NCI-H1694 treated with DMSO at 0.1 percent for 48 hours (cell line): ENCODE results near the gene SLC7A6OS.

Source experiments
- DNase-seq: peaks from one replicate; lab custom pipeline; 2025; lab: John Stamatoyannopoulos, UW

SLC7A6OS gene

DNA sequence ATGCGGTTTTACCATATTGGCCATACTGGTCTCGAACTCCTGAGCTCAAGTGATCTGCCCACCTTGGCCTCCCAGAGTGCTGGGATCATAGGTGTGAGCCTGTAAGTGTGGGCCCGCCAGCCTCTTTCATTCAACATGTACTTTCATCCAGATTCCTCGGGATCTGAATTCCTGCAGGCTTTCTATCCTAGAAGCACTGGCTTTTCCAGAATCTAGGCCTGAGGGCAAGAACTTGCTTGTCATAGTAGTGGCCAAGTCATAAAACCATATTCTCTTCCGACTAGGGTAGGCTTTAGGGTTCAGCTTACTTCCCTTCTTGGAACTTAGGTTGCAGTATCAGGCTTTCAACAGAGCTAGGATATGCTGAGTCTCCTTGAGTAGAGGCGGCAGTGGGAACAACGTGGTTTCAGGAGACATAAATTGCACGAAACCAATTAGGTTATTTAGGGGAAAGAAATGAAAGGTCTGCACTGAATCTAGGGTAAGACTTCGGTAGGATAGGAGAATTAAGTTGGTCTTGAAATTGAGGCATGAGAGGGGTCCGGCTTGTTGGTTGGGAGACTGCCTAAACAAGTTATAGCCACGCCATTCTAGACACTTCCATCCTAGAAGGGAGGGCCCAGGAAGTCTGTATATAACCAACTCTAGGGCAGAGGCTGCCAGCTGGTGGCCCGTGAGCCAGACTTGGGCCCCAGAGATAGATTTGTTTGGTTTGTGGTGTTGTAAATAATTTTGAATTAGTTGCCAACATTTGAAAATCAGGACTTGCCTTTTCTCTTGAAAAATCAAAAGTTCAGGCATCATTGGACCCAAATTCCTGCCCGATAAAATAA is 30.8 kb downstream of the SLC7A6OS start:
- DNase-seq: no peak

DNA sequence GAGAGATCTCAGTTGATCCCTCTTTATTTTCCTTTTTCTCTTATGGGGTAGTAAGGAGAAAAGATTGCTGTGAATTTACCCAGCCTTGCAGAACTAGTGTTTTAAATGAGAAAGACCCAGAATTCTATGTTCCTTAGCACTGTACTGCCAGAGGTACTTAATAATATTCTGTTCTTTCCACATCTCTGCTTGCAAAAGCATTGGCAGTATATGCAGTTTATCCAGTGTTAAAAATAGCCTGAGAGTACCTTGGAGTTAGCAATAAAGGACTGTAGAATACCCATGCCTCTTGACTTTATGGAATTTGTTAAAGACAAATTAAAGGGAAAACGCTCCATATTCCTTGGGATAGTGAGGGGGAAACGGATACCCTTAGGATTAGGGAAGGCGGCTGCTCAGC is 34.5 kb downstream of the SLC7A6OS start:
- no peak for DNase-seq

DNA sequence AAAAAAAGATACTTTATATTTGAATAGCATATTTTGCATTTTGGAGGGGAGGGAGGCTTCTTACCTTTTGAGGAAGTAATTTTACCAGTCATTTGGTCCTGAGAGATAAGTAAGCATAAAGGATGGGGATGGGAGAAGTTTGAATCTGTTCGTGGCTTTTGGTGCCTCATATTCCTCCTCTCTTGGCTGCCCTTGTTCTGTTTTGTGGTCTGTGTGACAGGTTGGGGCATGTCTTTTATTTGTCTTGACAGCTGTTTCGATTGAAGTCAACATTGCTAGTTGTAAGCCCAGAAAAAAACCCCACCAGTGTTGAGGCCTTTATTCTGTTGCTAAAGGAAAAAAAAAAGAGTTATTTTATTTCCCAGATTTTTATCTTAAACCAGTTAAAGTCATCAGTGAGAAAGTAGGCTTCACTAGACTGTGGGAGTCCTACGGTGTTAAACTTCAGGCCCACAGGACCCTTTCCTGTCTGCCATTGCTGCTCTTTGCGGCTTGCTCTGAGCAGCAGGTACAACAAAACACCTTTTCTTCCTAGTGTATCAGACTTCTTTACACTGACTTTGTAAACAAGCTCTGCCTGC is 35.0 kb downstream of the SLC7A6OS start:
- DNase-seq: peak; percentile 82

DNA sequence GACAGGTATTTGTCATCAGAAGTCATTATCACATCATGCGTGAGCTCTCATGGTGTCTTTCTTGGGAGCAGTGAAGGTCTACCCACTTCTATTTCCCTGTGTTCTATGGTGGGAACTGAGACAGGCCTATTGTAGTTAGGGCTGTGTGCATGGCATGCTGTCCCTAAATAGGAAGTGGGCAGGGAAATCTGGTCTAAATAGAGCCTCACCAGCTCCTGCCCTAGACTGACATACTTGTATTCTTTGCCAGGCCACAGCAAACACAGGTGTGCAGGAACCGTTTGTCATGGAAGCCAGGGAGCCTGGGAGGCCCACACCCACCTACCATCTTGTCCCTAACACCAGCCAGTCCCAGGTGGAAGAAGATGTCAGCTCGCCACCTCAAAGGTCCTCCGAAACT is 36.3 kb downstream of the SLC7A6OS start:
- no peak for DNase-seq

DNA sequence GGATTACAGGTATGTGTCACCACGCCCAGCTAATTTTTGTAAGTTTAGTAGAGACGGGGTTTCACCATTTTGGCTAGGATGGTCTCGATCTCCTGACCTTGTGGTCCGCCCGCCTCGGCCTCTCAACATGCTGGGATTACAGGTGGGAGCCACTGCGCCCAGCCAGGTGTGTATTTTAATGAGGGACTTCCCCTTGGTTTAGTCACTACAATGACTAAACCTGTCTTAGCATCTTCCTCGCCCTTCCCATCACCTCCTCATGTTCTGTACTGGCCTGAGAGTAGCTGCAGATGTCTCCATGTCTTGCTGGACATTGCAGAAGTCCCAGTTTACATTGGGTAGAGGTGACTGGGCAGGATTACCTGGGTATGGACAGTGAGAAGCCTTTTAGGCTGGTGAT is 36.9 kb downstream of the SLC7A6OS start:
- no peak for DNase-seq

DNA sequence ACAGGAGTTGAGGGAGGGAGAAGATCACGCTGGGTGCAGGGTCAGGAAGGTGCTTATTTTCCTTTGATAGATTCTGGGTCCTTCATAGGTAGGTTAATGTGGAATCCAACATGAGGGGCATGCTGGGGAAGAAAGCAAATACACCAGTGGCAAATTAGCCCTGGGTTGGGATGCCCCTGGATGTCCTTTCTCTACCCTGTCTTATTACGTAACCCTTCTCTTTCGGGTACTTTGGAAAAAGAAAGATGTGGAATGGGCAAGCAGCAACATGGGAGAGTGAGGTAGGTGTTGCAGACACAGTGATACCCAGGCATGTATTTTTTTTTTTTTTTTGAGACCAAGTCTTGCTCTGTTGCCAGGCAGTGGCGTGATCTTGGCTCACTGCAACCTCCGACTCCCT is 37.3 kb downstream of the SLC7A6OS start:
- no peak for DNase-seq

DNA sequence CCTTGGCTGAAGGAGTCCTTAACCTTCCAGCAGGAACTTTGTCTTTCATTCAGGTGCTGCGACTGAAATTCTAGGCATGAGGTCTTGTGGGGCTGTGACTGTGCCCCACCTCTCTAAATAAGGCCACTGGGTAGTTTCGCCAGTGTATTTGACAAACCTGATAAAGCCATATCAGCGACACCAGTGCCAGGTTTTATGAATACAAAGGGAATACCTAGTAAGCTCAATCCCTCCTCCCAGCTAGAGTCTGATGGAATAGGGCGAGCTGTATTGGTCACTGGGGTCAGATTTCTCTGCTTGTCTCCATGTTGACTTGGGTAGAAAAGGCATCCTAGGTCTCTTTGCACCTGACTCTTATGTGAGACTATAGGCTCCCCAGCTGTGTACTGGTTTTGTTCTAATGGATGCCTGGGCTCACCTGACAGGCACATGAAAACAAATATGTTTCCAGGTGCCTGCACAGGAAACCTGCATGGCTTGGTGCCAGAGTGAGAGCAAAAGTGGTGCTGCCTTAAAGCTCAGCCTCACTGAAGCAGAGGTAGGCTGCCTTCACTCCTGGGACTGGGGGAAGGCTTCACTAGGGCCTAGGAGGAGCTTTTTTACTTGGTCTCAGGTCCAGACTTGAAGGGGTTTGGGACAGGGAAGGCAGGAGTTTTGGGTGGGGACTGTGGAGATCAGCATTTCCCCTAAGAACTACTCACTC is 38.1 kb downstream of the SLC7A6OS start:
- no peak for DNase-seq

DNA sequence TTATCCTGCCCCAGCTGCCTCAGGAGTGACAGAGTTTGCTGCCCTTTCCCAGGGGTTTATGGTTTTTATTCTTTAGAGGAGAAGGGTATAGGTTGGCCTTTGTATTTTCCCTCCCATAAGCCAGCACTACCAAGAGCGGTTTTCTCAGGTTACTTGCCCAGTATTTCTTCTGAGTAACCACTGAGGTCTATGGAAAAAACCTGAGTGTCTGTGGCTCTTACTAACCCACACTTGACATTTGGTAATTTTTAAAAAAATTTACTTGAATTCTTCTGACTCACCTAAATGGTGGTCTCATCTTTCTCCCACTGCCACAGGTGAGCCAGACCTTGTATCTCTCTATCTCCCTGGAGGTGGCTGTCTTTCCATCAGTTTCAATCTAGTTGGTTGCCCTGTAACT is 40.4 kb downstream of the SLC7A6OS start:
- DNase-seq: no peak

DNA sequence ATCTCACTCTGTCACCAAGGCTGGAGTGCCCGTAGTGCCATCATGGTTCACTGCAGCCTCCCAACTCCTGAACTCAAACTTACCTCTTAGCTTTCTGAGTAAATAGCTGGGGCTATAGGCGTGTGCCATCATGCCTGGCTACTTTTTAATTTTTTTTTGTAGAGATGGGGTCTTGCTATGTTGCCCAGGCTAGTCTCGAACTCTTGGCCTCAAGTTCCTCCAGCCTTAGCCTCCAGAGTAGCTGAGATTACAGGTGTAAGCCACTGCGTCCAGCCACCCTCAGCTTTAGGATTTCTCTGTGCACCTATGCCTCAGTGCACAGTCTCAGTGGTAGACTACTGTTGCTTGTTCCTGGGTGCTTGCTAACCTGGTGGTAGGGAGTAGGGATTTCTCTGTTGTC is 41.0 kb downstream of the SLC7A6OS start:
- DNase-seq: no peak

DNA sequence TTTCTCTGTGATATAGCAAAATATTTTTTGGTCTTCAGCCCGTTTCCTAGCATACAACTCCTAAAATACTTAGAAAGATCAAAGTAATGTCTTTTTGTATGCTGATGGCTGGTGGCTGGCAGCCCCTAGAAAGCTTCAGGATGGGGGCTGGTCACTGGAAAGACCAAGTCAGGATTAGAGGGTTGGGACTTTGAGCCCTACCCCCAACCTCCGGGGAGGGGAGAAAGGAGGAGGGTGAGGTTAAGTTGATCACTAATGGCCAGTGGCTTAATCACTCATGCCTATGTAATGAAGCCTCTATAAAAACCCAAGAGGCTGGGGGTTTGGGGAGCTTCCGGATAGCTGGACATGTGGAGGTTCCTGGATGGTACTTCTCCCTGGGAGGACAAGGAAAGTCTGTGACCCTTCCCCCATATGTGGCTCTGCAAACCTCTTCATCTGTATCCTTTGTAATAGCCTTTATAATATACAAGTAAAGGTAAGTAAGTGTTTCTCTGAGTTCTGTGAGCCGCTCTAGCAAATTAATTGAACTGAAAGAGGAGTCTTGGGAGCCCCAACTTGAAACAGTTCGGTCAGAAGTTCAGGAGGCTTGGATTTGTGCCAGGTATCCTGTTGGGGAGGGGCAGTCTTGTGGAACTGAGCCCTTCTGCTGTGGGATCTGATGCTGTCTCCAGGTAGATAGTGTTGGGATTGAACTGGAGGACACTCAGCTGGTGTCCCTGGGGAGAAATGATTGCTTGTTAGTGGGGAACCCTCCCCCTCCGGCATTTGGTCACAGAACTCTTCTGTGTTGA is 42.9 kb downstream of the SLC7A6OS start:
- DNase-seq: no peak

DNA sequence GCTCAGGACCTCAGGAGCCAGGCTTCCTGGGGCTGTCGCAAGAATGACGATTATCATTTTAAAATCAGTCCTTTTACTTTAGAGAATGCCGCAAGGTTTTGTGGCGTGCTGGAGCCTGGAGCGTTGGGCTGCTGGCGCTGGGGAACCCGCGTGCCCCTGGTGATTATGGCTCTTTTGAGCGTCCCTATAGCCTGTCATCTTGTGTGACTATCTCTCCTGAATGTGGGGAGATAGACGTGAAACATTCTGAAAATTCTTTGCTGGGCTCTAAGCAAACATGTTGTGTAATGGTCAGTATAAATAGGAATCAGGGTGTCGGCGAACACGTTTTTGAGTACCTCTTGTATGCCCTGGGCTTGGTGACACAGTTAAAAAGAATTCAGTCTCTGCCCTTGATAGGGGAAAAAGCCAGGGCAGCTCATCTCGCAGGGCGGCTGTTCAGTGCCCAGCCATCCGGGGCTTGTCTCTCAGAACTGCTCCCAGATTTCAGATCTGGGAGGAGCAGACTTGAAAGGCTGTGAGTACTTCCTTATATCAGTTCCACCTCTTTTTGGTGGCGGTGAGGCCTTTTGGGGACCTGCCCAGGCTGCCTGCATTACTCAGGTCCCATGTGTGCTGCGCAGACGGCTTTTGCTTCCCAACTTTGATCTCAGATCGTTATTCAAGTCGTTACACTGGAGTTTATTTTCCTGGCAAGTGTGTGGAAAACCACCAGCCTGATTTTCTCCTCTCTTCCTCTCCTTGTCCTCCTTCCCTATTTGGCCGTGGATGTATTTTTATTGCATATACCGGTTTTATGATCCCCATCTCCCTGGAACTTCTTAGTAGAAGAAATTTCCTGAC is 45.4 kb downstream of the SLC7A6OS start:
- DNase-seq: no peak

DNA sequence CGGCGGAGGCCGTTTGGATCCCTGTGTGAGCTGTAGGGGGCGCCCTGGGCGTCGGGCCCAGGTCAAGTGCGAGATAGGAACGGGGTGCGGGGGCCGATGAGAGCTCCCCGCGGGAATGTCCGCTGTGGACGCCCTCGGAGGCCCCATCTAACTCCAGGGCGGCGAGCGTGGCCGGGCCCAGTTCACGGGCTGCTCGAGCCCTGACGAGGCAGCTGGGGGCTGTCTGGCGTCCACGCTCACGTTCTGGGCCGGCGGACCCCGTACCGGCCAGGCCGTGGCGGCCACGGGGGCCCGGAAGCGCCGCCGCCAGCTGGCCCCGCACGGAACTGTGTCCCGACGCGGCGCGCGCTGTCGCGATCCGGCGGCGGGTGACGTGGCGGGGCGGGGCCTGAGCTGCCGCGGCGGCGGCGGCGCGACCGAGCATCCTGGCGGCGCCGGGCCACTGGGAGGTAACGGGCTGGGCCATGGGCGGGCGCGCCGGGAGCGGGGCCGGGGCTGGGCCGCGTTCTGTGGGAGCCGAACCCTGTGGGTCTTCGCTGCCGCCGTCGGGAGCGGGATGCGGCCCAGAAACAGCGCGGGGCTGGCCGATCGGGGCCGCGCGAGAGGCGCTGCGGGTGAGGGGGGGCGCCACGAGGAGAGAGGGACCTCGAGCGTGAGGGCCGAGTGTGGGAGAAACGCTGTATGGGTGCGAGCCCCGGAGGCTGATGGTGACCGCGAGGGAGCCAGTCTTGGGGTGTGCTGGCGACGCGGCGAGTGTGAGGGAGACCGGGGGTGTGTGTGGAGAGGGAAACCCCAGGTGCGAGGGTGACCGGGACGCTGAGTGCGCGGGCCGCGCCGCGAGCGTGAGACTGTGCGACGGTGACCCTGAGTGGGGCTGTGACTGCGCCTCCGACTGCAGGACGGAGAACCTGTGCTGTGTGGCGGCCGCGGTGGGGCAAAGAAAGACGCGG is 46.3 kb downstream of the SLC7A6OS start, which contains the start of gene SLC7A6:
SLC7A6 (plus strand) TSS at position 399 of the 950 bp plus-strand sequence. CDS start 10,201 bp downstream, outside the sequence.
- peak; percentile 13 for DNase-seq

DNA sequence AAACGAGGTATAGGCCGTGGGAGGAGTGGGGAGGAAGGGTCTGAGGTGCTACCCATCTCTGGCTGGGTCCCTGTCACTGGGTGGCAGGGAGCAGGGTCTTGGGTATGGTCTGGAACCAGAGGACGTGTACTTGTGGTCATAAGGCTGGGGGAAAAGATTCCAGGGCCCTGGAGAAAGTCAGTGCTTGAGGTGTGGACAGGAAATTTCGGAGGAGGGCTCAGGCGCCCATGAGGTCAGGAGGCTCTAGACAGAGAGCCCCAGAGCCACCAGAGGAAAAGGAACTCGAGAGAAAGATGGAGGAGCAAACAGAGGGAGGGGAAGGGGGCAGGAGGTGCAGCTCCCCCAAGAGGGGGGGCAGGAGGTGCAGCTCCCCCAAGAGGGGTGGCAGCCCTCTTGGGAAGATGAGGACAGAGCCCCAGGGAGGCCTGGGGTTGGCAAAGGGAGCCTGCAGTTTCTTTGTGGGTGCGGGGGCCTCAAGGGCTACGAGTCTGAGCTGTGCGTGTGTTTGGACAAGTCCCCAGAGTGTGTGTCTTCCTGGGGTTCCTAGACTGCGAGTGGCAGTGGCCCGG is 47.1 kb downstream of the SLC7A6OS start:
- no peak for DNase-seq

DNA sequence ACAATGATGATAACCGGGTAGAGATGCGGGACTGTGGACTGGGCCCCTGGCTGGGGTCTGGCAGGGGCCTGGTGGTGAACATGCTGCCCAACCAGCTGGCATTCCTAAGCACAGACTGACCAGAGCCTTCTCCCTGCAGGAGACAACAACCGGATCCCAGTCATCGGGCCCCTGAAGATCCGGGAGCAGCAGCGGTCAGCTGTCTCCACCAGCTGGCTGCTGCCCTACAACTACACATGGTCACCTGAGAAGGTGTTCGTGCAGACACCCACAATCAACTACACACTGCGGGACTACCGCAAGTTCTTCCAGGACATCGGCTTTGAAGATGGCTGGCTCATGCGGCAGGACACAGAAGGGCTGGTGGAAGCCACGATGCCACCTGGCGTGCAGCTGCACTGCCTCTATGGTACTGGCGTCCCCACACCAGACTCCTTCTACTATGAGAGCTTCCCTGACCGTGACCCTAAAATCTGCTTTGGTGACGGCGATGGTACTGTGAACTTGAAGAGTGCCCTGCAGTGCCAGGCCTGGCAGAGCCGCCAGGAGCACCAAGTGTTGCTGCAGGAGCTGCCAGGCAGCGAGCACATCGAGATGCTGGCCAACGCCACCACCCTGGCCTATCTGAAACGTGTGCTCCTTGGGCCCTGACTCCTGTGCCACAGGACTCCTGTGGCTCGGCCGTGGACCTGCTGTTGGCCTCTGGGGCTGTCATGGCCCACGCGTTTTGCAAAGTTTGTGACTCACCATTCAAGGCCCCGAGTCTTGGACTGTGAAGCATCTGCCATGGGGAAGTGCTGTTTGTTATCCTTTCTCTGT is 51.5 kb downstream of the SLC7A6OS start:
- no peak for DNase-seq

DNA sequence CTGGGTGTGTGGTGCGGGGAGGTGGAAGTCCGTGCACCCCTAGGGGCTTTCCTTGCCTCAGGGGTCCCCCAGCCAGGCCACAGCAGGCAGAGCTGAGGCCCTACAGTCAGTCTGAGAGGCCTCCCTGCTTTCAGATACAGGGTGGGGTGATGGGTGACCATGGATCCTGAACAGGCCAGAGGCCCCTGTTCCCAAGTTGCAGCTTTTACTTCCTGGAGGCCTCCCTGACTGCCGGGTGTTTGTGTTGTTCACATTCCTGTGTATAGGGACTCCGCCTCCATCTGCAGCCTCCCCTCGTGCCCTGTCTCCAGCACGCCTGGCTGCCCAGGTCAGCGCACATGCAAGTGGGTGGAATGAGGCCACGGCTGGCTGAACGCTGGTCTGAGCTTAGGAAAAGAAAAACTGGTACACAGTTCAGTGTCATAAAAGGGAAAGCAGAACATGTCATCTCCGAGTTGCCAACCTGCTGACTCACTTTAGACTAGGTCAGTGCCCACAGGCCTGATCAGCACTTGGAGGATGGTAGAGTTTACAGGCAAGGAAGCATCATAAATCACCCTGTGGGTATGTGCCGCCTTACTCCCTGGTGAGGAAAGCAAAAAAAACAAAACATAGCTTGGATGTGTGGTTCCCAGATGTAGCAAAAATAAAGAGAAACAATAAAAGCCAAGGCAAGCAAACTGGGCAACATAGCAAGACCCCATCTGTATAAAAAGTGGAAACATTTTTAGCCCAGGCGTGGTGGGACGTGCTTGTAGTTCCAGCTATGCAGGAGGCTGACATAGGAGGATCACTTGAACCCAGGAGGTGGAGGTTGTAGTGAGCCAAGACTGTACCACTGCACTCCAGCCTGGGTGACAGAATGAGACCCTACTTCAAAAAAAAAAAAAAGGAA is 52.6 kb downstream of the SLC7A6OS start:
- no peak for DNase-seq

DNA sequence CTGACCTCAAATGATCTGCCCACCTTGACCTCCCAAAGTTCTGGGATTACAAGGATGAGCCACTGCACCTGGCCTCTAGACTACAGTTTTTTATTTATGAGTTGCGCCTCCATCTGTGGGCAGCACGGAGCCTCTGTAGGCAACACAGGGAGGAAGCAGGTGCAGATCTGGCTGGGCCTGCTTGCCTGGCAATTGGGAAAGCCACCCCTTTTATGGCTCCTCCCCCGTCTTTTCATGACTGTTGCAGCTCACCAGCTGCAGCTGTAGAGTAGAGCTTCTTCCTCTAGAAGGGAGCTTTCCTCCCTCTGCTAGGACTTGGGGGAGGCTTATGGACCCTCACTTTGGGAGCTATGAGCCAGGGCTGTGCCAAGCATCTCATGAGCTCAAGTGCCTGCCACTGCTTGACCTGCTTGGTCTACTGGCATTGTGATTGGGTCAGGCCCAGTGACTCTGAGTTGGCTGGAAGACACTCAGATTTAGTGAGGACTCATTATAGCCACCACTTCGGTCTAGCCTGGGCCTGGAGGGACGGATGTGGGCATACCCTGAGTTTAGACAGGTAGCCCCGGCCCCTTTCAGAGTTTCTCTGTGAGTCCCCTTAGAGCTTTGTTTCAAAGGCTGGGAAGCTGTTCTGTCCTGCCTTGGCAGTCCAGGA is 53.4 kb downstream of the SLC7A6OS start:
- no peak for DNase-seq

DNA sequence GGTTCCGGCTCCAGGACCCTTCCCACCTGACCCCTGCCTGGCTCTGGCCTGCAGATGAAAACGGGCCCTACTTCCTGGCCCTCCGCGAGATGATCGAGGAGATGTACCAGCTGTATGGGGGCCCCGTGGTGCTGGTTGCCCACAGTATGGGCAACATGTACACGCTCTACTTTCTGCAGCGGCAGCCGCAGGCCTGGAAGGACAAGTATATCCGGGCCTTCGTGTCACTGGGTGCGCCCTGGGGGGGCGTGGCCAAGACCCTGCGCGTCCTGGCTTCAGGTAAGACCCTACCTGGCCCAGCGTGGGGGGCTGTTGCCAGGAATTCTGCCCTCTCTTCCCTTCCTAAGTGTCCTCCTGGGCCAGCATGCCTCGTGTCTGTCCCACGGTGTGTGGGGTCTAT is 55.0 kb downstream of the SLC7A6OS start:
- no peak for DNase-seq
